ENCODE results near the gene DCTN1.

DNA sequence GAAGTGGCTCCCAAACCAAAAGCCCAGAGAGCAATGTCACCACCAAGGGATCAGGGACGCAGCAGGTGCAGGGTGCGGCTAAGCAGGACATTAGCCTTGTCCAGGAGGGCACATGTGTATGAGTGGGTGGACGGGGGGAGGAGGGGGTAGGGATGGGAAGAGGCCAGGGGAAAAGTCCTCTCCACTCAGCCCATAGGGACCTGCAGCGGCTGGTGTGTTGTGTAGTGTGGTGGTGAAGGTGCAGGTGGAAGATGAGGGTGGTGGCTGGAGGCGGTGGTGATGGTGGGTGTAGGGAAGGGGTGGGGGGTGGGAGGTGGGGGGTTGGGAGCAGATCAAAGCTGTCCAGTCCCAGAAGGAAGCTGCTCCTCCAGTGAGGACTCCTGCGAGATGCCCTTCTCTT, 37.7 kb upstream of the DCTN1 start:
- TF ChIP-seq, protein P1, sequence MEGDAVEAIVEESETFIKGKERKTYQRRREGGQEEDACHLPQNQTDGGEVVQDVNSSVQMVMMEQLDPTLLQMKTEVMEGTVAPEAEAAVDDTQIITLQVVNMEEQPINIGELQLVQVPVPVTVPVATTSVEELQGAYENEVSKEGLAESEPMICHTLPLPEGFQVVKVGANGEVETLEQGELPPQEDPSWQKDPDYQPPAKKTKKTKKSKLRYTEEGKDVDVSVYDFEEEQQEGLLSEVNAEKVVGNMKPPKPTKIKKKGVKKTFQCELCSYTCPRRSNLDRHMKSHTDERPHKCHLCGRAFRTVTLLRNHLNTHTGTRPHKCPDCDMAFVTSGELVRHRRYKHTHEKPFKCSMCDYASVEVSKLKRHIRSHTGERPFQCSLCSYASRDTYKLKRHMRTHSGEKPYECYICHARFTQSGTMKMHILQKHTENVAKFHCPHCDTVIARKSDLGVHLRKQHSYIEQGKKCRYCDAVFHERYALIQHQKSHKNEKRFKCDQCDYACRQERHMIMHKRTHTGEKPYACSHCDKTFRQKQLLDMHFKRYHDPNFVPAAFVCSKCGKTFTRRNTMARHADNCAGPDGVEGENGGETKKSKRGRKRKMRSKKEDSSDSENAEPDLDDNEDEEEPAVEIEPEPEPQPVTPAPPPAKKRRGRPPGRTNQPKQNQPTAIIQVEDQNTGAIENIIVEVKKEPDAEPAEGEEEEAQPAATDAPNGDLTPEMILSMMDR (IDR thresholded peaks at IDR 0.05) = no peak
- no peak for TF ChIP-seq POLR2AphosphoS5 (IDR thresholded peaks at IDR 0.05)
- TF ChIP-seq POLR2A (IDR thresholded peaks at IDR 0.05) = no peak
- no peak for TF ChIP-seq EP300 (IDR thresholded peaks at IDR 0.05)

Measured in suprapubic skin (tissue), 4 donors.